ENCODE measurements around the gene RPRD2.

DNA sequence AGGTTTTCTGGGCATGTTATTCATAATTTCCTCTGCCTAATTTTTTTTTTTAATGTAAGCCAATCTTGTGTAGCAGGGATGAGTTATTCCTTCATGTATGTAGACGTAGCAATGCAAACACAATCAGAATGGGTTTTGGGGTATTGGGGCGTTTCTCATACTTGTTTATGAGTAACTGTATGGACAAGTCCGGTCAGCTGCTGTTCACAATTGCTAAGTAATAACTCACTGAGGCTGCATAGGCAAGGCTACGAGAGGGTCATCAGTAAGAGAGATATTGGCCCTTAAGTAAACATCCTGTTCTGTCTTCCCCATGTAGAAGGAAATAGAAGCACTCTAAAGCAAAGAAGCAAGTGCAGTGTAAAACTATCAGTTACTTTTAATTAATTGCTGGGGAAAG is 113.8 kb downstream of the RPRD2 start:
- TF ChIP-seq, protein P1, sequence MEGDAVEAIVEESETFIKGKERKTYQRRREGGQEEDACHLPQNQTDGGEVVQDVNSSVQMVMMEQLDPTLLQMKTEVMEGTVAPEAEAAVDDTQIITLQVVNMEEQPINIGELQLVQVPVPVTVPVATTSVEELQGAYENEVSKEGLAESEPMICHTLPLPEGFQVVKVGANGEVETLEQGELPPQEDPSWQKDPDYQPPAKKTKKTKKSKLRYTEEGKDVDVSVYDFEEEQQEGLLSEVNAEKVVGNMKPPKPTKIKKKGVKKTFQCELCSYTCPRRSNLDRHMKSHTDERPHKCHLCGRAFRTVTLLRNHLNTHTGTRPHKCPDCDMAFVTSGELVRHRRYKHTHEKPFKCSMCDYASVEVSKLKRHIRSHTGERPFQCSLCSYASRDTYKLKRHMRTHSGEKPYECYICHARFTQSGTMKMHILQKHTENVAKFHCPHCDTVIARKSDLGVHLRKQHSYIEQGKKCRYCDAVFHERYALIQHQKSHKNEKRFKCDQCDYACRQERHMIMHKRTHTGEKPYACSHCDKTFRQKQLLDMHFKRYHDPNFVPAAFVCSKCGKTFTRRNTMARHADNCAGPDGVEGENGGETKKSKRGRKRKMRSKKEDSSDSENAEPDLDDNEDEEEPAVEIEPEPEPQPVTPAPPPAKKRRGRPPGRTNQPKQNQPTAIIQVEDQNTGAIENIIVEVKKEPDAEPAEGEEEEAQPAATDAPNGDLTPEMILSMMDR (optimal IDR thresholded peaks at IDR 0.05 in 1 of 3, IDR thresholded peaks at IDR 0.05 in 1 of 3, conservative IDR thresholded peaks at IDR 0.05 in 1 of 3; ENCODE audit: extremely low read depth in 1 of 3, insufficient read depth in 2 of 3, low read length in 3 of 3), result no peak
- TF ChIP-seq EZH2 (IDR thresholded peaks at IDR 0.05; ENCODE audit: low read length), result no peak

Data from keratinocyte (primary cell).